Epithelial cell of proximal tubule (primary cell): ENCODE results near the gene COIL. TPM values are rescaled to one million over a fixed set of nuclear protein-coding genes. Genes with fewer than 3 reads are reported as not detected.

Experiments used
- DNase-seq: peaks from one replicate; pipeline ENCODE4 v3.0.0-alpha.2; 2011; ENCODE audit warnings: low read depth
- H3K4me3 ChIP-seq: 2 replicates; pipeline ENCODE4 v1.5.1; 2011; ENCODE audit warnings: low read depth, mild to moderate bottlenecking, low read length
- CTCF ChIP-seq: conservative IDR thresholded peaks from 2 replicates; pipeline ENCODE4 v1.5.1; 2012; ENCODE audit warnings: low read depth, mild to moderate bottlenecking, low read length
- total RNA-seq: library from RNA; depleted of rRNA; stranded (reverse); fragments of >200 nt; gene quantifications from 2 replicates; pipeline ENCODE4 v1.2.3, GENCODE V29; 2015

COIL gene
- total RNA-seq, 1 donor from 2014 or later: 19.7 TPM

DNA sequence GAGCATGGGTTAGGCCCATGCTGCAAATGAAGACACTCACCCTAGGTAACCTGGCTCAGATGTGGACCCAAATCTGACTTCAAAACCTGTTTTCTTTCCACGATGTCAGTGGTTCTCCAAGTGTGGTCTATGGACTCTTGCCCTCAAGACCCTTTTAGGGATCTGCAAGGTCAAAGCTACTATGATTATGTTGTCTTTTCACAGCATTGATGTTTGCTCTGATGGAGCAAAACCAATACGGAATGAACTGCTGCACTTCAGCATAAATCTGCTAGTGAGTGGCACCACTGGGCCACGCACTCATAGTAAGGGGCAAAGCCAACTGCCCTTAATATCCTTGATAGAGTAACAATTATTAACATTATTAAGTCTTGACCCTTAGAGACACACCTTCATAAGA, 25.4 kb downstream of the COIL start:
- no peak for DNase-seq
- no peak overlapping the region for H3K4me3 ChIP-seq
- no peak for TF ChIP-seq CTCF

- no peak for DNase-seq
These were observed 26.6 kb downstream of the COIL start for GRCh38 chr17:56934280-56934679.

DNA sequence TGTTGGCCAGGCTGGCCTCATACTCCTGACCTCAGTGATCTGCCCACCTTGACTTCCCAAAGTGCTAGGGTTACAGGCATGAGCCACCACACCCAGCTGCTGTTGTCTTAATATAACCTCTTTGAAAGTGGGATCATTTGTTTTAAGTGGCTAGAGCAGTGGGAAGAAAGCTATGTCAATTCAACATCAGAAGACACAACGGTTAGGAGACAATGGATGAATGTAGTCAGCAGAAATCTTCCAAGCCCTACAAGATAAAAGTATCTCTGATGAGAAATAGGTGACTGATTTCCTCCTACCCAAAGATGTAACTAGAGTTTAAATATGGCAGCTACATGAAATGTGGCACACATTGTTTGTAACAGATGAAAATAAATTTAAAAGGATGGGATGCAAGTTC, 27.0 kb downstream of the COIL start:
- no peak for DNase-seq
- no peak for TF ChIP-seq CTCF
- no peak overlapping the region for H3K4me3 ChIP-seq

More at GRCh38 chr17:56934280-56934679, 26.6 kb downstream of the COIL start:
- TF ChIP-seq CTCF: no peak
- no peak overlapping the region for H3K4me3 ChIP-seq

GRCh38 chr17:56933151-56933745, 27.6 kb downstream of the COIL start:
- TF ChIP-seq CTCF: no peak
- DNase-seq: no peak
- H3K4me3 ChIP-seq: no peak overlapping the region

GRCh38 chr17:56930739-56931337, 30.0 kb downstream of the COIL start:
- no peak for TF ChIP-seq CTCF
- DNase-seq: no peak
- no peak overlapping the region for H3K4me3 ChIP-seq

DNA sequence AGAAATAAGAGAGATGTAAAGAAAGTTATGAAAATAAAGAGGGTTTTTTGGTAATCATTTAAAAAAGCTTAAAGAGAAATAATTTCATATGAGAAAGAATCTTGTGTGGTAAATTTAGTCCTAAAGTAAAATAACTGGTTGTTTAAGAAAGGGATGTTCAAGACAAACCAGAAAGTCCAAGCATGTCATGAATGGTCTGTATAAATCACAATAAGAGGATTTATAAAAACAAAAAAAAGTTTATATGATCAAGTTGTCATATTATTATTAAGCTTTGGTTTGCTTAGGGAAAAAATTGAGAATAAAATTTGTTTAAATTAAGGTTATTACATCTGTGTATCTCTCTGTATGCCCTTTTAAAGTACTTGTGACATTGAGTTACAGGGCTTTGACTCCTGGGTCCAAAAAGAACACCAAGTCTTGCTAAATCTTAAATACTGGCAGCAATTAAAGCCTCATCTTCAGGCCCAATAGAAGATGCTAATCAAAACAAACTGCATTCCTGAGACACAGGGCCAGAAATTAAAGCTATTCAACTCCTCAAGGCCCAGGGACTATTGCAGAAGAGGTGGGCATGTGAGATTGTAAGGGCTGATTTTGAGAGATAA, 31.4 kb downstream of the COIL start:
- DNase-seq: no peak
- no peak overlapping the region for H3K4me3 ChIP-seq
- TF ChIP-seq CTCF: no peak
